ENCODE measurements around the gene CBFA2T3.

CBFA2T3 gene

DNA sequence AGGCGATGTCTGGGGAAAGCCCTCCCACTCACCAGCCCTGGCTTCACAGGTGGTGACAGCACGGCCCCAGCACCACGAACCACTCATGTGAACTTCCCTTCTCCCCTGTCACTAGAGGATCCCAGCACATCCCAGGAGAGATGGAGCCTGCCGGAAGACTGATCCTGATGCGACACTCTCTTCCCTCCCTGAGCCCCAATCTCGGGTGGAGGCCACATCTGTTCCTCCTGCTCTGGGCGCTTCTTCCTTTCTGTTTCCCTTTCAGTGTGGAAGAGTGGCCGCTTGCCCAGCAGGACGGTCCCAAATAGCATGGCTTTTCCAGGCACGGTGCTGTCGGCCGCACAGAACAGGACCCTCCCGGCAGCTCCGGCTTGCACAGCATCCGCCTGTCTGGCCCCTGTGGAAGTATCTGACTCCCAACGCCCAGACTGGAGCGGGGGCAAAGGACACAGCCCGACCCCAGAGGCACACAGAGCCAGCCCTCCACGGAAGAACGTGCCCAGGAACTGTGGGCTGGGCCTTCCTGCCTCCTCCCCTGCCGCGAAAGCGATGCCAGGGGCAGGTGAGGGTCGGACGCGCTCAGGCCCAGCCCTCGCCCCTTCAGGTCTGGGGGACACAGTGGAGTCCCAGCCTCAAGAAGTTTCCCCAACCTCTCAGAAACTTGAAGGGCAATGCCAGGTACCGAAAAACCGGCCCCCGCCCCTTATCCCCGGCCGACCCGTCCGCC lies 37.6 kb downstream of the CBFA2T3 start:
- DNase-seq (ENCODE audit: low read depth in 2 of 2) = no peak

GRCh38 chr16:88938777-88939244 lies 38.2 kb downstream of the CBFA2T3 start:
- no peak for DNase-seq (ENCODE audit: low read depth in 2 of 2)

DNA sequence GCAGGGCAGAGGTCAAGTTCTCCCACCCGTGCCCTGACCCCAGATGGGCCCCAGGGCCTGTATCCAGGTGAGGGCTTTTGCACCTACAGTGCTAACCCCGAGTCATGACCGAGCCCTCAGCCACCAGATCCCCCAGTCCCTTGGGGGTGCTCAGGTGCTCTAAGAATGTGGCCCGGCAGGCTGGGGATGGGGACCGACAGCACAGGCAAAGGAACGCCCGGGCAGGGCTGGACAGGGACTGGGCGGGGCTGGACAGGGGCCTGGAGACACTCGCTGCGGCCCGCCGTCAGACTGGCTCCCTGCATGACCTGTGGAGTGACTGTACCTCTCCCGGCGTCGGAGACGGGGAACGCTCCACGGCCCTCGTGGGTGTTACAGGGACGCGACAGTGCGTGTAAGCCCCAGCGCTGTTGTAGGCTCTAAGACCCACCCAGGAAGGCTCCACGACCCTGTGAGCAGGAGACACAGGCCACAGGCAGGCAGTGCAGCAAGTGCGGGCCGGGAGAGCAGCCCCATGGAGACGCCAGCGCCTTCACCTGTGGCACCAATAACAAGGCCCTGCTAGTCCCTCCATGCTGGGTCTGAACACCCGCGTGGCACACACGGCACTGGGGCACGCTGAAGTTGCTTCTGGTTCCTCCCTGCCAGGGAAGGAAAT lies 38.8 kb downstream of the CBFA2T3 start:
- no peak for DNase-seq (ENCODE audit: low read depth in 2 of 2)

DNA sequence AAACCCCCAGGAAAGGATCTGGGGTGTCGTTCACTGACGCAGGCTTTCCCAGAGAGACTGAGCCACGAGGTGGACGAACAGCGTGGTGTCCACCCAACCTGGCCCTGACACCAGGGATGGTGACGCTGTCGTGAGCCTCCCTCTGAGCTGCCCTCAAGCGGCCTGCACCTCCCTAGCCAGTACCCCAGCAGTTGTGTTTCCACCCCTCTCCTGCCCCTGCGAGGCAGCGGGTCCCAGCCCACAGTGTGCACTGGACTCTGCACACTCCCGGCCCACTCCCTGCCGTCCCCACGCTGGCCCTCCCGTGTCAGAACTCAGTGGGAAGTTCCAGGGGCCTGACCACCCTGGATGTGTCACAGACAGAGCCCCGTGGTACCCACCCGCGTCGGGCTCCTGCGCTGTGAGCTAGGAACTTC lies 39.8 kb downstream of the CBFA2T3 start:
- no peak for DNase-seq (ENCODE audit: low read depth in 2 of 2)

DNA sequence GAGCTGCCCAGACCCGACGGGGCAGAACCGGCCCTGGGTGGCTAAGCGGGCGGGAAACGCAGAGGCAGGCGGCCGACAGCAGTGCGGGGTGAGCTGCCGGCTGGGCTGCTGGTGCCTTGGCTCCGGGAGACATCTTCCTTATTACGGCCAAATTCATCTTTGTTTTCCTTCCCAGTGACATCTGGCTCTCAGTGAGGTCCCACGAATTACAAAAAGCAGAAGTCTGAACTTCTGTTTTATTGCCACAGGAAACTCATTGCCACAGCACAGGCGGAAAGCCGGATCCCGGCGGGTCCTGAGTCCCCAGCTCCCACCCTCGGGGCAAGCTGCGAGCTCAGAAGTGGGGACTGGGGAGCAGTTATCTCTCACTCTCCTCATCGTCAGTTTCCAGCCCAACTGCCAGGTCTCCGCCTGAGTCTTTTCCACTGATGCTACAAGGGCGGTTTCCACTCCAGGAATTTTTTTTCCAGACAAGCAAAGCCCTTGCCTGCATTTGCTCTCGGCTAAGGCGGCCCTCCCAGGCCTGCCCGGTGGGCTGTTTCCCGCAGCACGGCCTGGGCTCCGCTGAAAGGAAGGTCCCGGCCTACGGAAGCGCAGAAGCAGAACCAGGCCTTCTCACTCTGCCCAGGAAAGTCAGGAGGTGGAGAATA lies 40.3 kb downstream of the CBFA2T3 start:
- DNase-seq (ENCODE audit: low read depth in 2 of 2) = no peak

- no peak for DNase-seq (ENCODE audit: low read depth in 2 of 2)
These were observed 40.9 kb downstream of the CBFA2T3 start for GRCh38 chr16:88936008-88936555.

DNA sequence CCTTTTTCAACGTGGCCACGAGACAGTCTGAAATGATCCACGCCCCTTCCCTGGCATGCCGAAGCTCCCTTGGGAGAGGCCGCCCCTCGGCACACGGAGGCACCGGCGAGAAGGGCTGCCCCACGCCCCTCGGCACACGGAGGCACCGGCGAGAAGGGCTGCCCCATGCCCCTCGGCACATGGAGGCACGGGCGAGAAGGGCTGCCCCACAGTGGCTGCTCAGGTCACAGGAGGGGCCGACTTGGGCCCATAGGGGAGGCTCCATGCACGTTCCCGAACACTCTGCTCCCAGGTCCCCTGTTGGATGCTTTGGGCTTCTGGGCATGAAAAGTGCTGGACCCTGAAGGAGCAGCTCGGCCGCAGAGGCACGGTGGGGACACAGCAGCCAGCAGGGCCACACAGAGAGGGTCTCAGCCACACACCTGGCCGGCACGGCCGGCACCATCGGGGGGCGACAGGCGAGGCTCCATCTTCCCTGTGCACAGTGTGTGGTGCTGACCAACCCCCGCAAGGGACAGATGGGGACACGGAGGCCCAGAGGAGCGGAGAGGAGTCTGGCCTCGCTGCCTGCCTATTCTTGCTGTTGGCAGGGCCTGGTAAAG lies 42.8 kb downstream of the CBFA2T3 start:
- DNase-seq (ENCODE audit: low read depth in 2 of 2) = no peak

- no peak for DNase-seq (ENCODE audit: low read depth in 2 of 2)
These were observed 44.1 kb downstream of the CBFA2T3 start for GRCh38 chr16:88932929-88933328.

- no peak for DNase-seq (ENCODE audit: low read depth in 2 of 2)
These were observed 45.1 kb downstream of the CBFA2T3 start for GRCh38 chr16:88931936-88932335.

- no peak for DNase-seq (ENCODE audit: low read depth in 2 of 2)
These were observed 45.6 kb downstream of the CBFA2T3 start for GRCh38 chr16:88931373-88931900.

GRCh38 chr16:88930716-88931115 lies 46.3 kb downstream of the CBFA2T3 start:
- no peak for DNase-seq (ENCODE audit: low read depth in 2 of 2)

- no peak for DNase-seq (ENCODE audit: low read depth in 2 of 2)
These were observed 47.9 kb downstream of the CBFA2T3 start for GRCh38 chr16:88929091-88929445.

DNA sequence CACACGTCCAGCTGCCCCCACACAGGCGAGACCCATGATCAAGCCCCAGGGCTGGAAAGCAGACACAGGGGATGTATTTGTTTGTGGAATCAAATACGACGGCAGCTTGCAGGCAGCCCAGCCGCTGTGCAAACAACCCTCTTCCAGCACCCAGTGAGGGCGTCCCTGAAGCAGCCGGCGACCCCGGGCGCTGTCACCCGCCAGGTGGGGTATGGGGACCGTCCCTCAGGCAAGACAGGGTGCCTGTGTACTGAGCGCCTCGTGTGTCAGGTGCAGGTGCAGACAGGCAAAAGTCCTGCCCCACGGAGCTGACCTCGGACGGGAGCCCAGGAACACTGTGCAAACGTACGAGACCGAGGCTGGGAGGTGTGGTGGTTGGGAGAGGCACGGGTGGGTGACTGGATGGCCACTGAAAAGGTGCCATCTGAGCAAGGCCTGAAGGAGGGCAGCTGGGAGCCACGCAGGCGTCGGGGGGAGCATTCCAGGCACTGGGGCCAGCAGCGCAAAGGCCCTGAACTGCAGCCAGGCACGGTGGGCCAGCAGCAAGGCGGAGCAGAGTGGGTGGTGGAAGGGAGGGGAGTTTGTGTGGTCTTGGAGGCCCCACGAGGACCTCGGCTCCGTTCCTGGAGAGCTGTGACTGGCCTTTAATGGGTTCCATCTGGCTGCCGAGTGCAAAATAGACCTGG lies 48.5 kb downstream of the CBFA2T3 start:
- DNase-seq (ENCODE audit: low read depth in 2 of 2) = no peak

GRCh38 chr16:88927661-88928060 lies 49.3 kb downstream of the CBFA2T3 start:
- DNase-seq (ENCODE audit: low read depth in 2 of 2) = no peak

GRCh38 chr16:88927010-88927409 lies 50.0 kb downstream of the CBFA2T3 start:
- no peak for DNase-seq (ENCODE audit: low read depth in 2 of 2)

GRCh38 chr16:88926374-88926990 lies 50.5 kb downstream of the CBFA2T3 start:
- no peak for DNase-seq (ENCODE audit: low read depth in 2 of 2)

- no peak for DNase-seq (ENCODE audit: low read depth in 2 of 2)
These were observed 51.5 kb downstream of the CBFA2T3 start for GRCh38 chr16:88925540-88925887.

DNA sequence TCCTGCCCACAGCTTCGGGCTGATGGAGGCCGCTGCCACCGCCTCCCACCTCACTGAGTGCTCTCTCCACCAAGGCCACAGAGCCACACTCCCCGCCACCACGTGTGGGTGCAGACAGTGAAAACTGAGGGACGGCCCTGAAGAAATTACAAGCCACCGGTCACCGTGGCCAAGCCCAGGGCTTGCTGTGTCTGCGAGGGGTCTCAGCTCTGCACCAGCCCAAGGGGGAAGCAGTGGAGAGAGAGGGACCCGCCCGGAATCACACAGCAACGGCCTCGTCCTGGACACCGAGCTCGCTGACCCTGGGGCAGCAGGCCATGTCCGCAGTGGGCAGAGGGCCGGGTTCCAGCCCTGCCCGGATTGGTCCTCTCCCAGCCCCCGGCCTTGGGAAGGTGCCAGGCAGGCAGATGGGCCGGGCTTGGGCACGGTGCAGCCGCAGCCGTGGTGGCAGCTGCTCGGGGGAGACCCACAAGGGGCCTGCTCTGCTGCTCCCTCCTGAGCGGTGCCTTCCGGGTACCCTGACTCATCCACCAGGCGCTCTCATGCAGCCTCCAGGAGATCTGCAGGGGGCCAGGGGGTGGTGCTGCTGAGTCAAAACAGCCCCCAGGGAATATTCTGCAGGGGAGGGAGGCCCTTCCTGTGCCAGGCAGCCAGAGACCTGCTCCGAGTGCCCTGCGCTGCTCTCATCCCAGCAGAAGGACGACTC lies 52.0 kb downstream of the CBFA2T3 start:
- no peak for DNase-seq (ENCODE audit: low read depth in 2 of 2)

GRCh38 chr16:88923926-88924833 lies 52.8 kb downstream of the CBFA2T3 start:
- DNase-seq (ENCODE audit: low read depth in 2 of 2) = no peak
